ENCODE measurements around the gene HCN2.
"Not testable (repeated sequence)": the region's sequence is repeated elsewhere in the genome, so short reads cannot be mapped to it uniquely, and the experiment has no call there.

Gene HCN2

GRCh38 chr19:582497-583197, 7.0 kb upstream of the HCN2 start:
- H3K4me3 ChIP-seq (ENCODE audit: low read depth, low read length), result no peak overlapping the region
- no peaks in the 10 kb centered on the region for H3K27me3 ChIP-seq (ENCODE audit: control insufficient read depth, insufficient read depth, low read length)
- no peaks in the 10 kb centered on the region for H3K4me1 ChIP-seq (ENCODE audit: control insufficient read depth, insufficient read depth, low read length)
- no peak overlapping the region for H3K9ac ChIP-seq (ENCODE audit: low read depth, low read length)
- H3K9me3 ChIP-seq (ENCODE audit: control insufficient read depth, insufficient read depth, low read length), result no peaks in the 10 kb centered on the region
- H3K36me3 ChIP-seq (ENCODE audit: control insufficient read depth, insufficient read depth, low read length), result peaks cover 51% of the 10 kb centered on the region

GRCh38 chr19:583198-583967, 6.3 kb upstream of the HCN2 start:
- Histone ChIP-seq H3K4me1 (ENCODE audit: control insufficient read depth, insufficient read depth, low read length) (no peaks in the 10 kb centered on the region), H3K36me3 (ENCODE audit: control insufficient read depth, insufficient read depth, low read length) (peaks cover 43% of the 10 kb centered on the region), H3K9me3 (ENCODE audit: control insufficient read depth, insufficient read depth, low read length) (no peaks in the 10 kb centered on the region), H3K4me3 (ENCODE audit: low read depth, low read length) (no peak overlapping the region), H3K27me3 (ENCODE audit: control insufficient read depth, insufficient read depth, low read length) (peaks cover under 1% of the 10 kb centered on the region), H3K9ac (ENCODE audit: low read depth, low read length) (no peak overlapping the region)

- H3K4me3 ChIP-seq (ENCODE audit: low read depth, low read length), result no peak overlapping the region
- peaks cover 40% of the 10 kb centered on the region for H3K36me3 ChIP-seq (ENCODE audit: control insufficient read depth, insufficient read depth, low read length)
- peaks cover 6% of the 10 kb centered on the region for H3K27me3 ChIP-seq (ENCODE audit: control insufficient read depth, insufficient read depth, low read length)
- no peak overlapping the region for H3K9ac ChIP-seq (ENCODE audit: low read depth, low read length)
- H3K9me3 ChIP-seq (ENCODE audit: control insufficient read depth, insufficient read depth, low read length), result no peaks in the 10 kb centered on the region
- no peaks in the 10 kb centered on the region for H3K4me1 ChIP-seq (ENCODE audit: control insufficient read depth, insufficient read depth, low read length)
These were observed 5.8 kb upstream of the HCN2 start for GRCh38 chr19:583968-584239.

- Histone ChIP-seq H3K9me3 (ENCODE audit: control insufficient read depth, insufficient read depth, low read length) (no peaks in the 10 kb centered on the region), H3K27me3 (ENCODE audit: control insufficient read depth, insufficient read depth, low read length) (peaks cover 11% of the 10 kb centered on the region), H3K4me3 (ENCODE audit: low read depth, low read length) (no peak overlapping the region), H3K4me1 (ENCODE audit: control insufficient read depth, insufficient read depth, low read length) (no peaks in the 10 kb centered on the region), H3K9ac (ENCODE audit: low read depth, low read length) (no peak overlapping the region), H3K36me3 (ENCODE audit: control insufficient read depth, insufficient read depth, low read length) (peaks cover 35% of the 10 kb centered on the region)
These were observed 5.3 kb upstream of the HCN2 start for GRCh38 chr19:584240-585001.

- H3K9me3 ChIP-seq (ENCODE audit: control insufficient read depth, insufficient read depth, low read length); H3K4me1 ChIP-seq (ENCODE audit: control insufficient read depth, insufficient read depth, low read length); H3K4me3 ChIP-seq (ENCODE audit: low read depth, low read length); H3K9ac ChIP-seq (ENCODE audit: low read depth, low read length): not testable (repeated sequence)
- Histone ChIP-seq H3K36me3 (ENCODE audit: control insufficient read depth, insufficient read depth, low read length) (peaks cover 28% of the 10 kb centered on the region), H3K27me3 (ENCODE audit: control insufficient read depth, insufficient read depth, low read length) (peaks cover 11% of the 10 kb centered on the region)
These were observed 4.5 kb upstream of the HCN2 start for GRCh38 chr19:585146-585545.

- Histone ChIP-seq H3K27me3 (ENCODE audit: control insufficient read depth, insufficient read depth, low read length) (peaks cover 11% of the 10 kb centered on the region), H3K9me3 (ENCODE audit: control insufficient read depth, insufficient read depth, low read length) (no peaks in the 10 kb centered on the region), H3K9ac (ENCODE audit: low read depth, low read length) (no peak overlapping the region), H3K4me3 (ENCODE audit: low read depth, low read length) (no peak overlapping the region), H3K4me1 (ENCODE audit: control insufficient read depth, insufficient read depth, low read length) (no peaks in the 10 kb centered on the region), H3K36me3 (ENCODE audit: control insufficient read depth, insufficient read depth, low read length) (peaks cover 24% of the 10 kb centered on the region)
These were observed 4.0 kb upstream of the HCN2 start for GRCh38 chr19:585551-586110.

GRCh38 chr19:588093-588740, 1.5 kb upstream of the HCN2 start:
- no peak overlapping the region for H3K9ac ChIP-seq (ENCODE audit: low read depth, low read length)
- H3K4me3 ChIP-seq (ENCODE audit: low read depth, low read length), result peak overlapping the region; percentile 4
- H3K9me3 ChIP-seq (ENCODE audit: control insufficient read depth, insufficient read depth, low read length), result no peaks in the 10 kb centered on the region
- H3K27me3 ChIP-seq (ENCODE audit: control insufficient read depth, insufficient read depth, low read length), result peaks cover 18% of the 10 kb centered on the region
- H3K36me3 ChIP-seq (ENCODE audit: control insufficient read depth, insufficient read depth, low read length), result peaks cover 3% of the 10 kb centered on the region
- no peaks in the 10 kb centered on the region for H3K4me1 ChIP-seq (ENCODE audit: control insufficient read depth, insufficient read depth, low read length)

GRCh38 chr19:588741-589692, 664 bp upstream of the HCN2 start:
- H3K4me3 ChIP-seq (ENCODE audit: low read depth, low read length), result peak overlapping the region; percentile 39

GRCh38 chr19:590396-590745, 690 bp downstream of the HCN2 start:
- Histone ChIP-seq H3K36me3 (ENCODE audit: control insufficient read depth, insufficient read depth, low read length) (no peaks in the 10 kb centered on the region), H3K4me1 (ENCODE audit: control insufficient read depth, insufficient read depth, low read length) (no peaks in the 10 kb centered on the region), H3K27me3 (ENCODE audit: control insufficient read depth, insufficient read depth, low read length) (peaks cover 18% of the 10 kb centered on the region), H3K9me3 (ENCODE audit: control insufficient read depth, insufficient read depth, low read length) (no peaks in the 10 kb centered on the region), H3K9ac (ENCODE audit: low read depth, low read length) (no peak overlapping the region), H3K4me3 (ENCODE audit: low read depth, low read length) (peak overlapping the region; percentile 35)

More at GRCh38 chr19:588741-589692, 664 bp upstream of the HCN2 start:
- Histone ChIP-seq H3K9ac (ENCODE audit: low read depth, low read length) (no peak overlapping the region), H3K4me1 (ENCODE audit: control insufficient read depth, insufficient read depth, low read length) (no peaks in the 10 kb centered on the region), H3K27me3 (ENCODE audit: control insufficient read depth, insufficient read depth, low read length) (peaks cover 18% of the 10 kb centered on the region), H3K36me3 (ENCODE audit: control insufficient read depth, insufficient read depth, low read length) (no peaks in the 10 kb centered on the region), H3K9me3 (ENCODE audit: control insufficient read depth, insufficient read depth, low read length) (no peaks in the 10 kb centered on the region)

- no peaks in the 10 kb centered on the region for H3K4me1 ChIP-seq (ENCODE audit: control insufficient read depth, insufficient read depth, low read length)
- no peaks in the 10 kb centered on the region for H3K36me3 ChIP-seq (ENCODE audit: control insufficient read depth, insufficient read depth, low read length)
- no peaks in the 10 kb centered on the region for H3K9me3 ChIP-seq (ENCODE audit: control insufficient read depth, insufficient read depth, low read length)
- peaks cover 18% of the 10 kb centered on the region for H3K27me3 ChIP-seq (ENCODE audit: control insufficient read depth, insufficient read depth, low read length)
- H3K9ac ChIP-seq (ENCODE audit: low read depth, low read length), result no peak overlapping the region
- H3K4me3 ChIP-seq (ENCODE audit: low read depth, low read length), result peak overlapping the region; percentile 8
These were observed 1.0 kb downstream of the HCN2 start for GRCh38 chr19:590750-591098.

Measured in iPS-15b (cell line).